Trophoblast cell (in vitro differentiated cells and primary cell): ENCODE results near the gene ZC3H12D.

Source experiments
- DNase-seq, 2 donors: peaks; one replicate each; pipeline ENCODE4 v3.0.0-alpha.2; 2016
- H2AFZ ChIP-seq: 2 replicates; pipeline ENCODE4 v1.6.1; 2013; ENCODE audit warnings: low read length, moderate library complexity, mild to moderate bottlenecking; ENCODE audit not compliant: insufficient read depth, poor library complexity
- H2AK5ac ChIP-seq: 2 replicates; pipeline ENCODE4 v1.6.1; 2013; ENCODE audit warnings: mild to moderate bottlenecking, low read length
- H2BK120ac ChIP-seq: 2 replicates; pipeline ENCODE4 v1.6.1; 2013; ENCODE audit warnings: low read length, mild to moderate bottlenecking, moderate library complexity; ENCODE audit not compliant: insufficient read depth, poor library complexity
- H2BK12ac ChIP-seq: 2 replicates; pipeline ENCODE4 v1.6.1; 2013; ENCODE audit warnings: mild to moderate bottlenecking, low read length, moderate library complexity
- H2BK5ac ChIP-seq: 2 replicates; pipeline ENCODE4 v1.6.1; 2013; ENCODE audit warnings: low read length, low read depth, moderate library complexity, mild to moderate bottlenecking; ENCODE audit not compliant: poor library complexity
- H3K14ac ChIP-seq: 2 replicates; pipeline ENCODE4 v1.6.1; 2013; ENCODE audit warnings: mild to moderate bottlenecking, low read length
- H3K18ac ChIP-seq: 2 replicates; pipeline ENCODE4 v1.6.1; 2013; ENCODE audit warnings: mild to moderate bottlenecking, low read length
- H3K23ac ChIP-seq: 2 replicates; pipeline ENCODE4 v1.6.1; 2013; ENCODE audit warnings: low read length
- H3K27ac ChIP-seq: 2 replicates; pipeline ENCODE4 v1.5.1; 2013; ENCODE audit warnings: low read depth, mild to moderate bottlenecking, inconsistent platforms, low read length, moderate library complexity
- H3K27me3 ChIP-seq: 2 replicates; pipeline ENCODE4 v1.6.1; 2013; ENCODE audit warnings: inconsistent platforms, mild to moderate bottlenecking, low read length, moderate library complexity; ENCODE audit not compliant: insufficient read depth
- H3K36me3 ChIP-seq, 2 experiments: 1 replicate in 1 of 2; 2 replicates in 1 of 2; pipeline ENCODE4 v1.6.1; 2013; ENCODE audit warnings: low read length in 2 of 2, mild to moderate bottlenecking in 2 of 2, moderate library complexity in 1 of 2; ENCODE audit not compliant: insufficient read depth in 2 of 2, control insufficient read depth in 1 of 2
- H3K4ac ChIP-seq: 2 replicates; pipeline ENCODE4 v1.6.1; 2013; ENCODE audit warnings: low read depth, mild to moderate bottlenecking, low read length, moderate library complexity
- H3K4me1 ChIP-seq, 2 experiments: 1 replicate in 1 of 2; 2 replicates in 1 of 2; pipeline ENCODE4 v1.6.1; 2013; ENCODE audit warnings: low read length in 2 of 2, mild to moderate bottlenecking in 2 of 2, moderate library complexity in 1 of 2; ENCODE audit not compliant: insufficient read depth in 2 of 2, control insufficient read depth in 1 of 2
- H3K4me2 ChIP-seq: 2 replicates; pipeline ENCODE4 v1.6.1; 2013; ENCODE audit warnings: inconsistent platforms, mild to moderate bottlenecking, low read length, moderate library complexity
- H3K4me3 ChIP-seq: 2 replicates; pipeline ENCODE4 v1.5.1; 2013; ENCODE audit warnings: mild to moderate bottlenecking, low read depth, low read length, inconsistent platforms
- H3K79me1 ChIP-seq: one replicate; pipeline ENCODE4 v1.6.1; 2013; ENCODE audit warnings: low read length
- H3K79me2 ChIP-seq: 2 replicates; pipeline ENCODE4 v1.6.1; 2013; ENCODE audit warnings: low read length, mild to moderate bottlenecking; ENCODE audit not compliant: control insufficient read depth, insufficient read depth, poor library complexity
- H3K9ac ChIP-seq: 2 replicates; pipeline ENCODE4 v1.6.1; 2013; ENCODE audit warnings: mild to moderate bottlenecking, low read length
- H3K9me3 ChIP-seq: 2 replicates; pipeline ENCODE4 v1.6.1; 2013; ENCODE audit warnings: low read depth, mild to moderate bottlenecking, control low read depth, inconsistent platforms, low read length; ENCODE audit not compliant: insufficient read depth
- H4K12ac ChIP-seq: 2 replicates; pipeline ENCODE4 v1.6.1; 2013; ENCODE audit warnings: low read depth, mild to moderate bottlenecking, low read length, moderate library complexity
- H4K8ac ChIP-seq: 2 replicates; pipeline ENCODE4 v1.6.1; 2013; ENCODE audit warnings: low read depth, mild to moderate bottlenecking, low read length, moderate library complexity
- H4K91ac ChIP-seq: one replicate; pipeline ENCODE4 v1.6.1; 2013; ENCODE audit warnings: low read depth, mild to moderate bottlenecking, low read length, moderate library complexity
- WGBS: extraction: QIAGEN DNeasy Blood & Tissue Kit; methylation state at CpG from one replicate; pipeline ENCODE4 v1.1.7; 2013; ENCODE audit warnings: missing lambda C conversion rate; ENCODE audit not compliant: insufficient read length, insufficient coverage; ENCODE audit errors: extremely low coverage; 5-methylcytosine and 5-hydroxymethylcytosine counted together

ZC3H12D gene

DNA sequence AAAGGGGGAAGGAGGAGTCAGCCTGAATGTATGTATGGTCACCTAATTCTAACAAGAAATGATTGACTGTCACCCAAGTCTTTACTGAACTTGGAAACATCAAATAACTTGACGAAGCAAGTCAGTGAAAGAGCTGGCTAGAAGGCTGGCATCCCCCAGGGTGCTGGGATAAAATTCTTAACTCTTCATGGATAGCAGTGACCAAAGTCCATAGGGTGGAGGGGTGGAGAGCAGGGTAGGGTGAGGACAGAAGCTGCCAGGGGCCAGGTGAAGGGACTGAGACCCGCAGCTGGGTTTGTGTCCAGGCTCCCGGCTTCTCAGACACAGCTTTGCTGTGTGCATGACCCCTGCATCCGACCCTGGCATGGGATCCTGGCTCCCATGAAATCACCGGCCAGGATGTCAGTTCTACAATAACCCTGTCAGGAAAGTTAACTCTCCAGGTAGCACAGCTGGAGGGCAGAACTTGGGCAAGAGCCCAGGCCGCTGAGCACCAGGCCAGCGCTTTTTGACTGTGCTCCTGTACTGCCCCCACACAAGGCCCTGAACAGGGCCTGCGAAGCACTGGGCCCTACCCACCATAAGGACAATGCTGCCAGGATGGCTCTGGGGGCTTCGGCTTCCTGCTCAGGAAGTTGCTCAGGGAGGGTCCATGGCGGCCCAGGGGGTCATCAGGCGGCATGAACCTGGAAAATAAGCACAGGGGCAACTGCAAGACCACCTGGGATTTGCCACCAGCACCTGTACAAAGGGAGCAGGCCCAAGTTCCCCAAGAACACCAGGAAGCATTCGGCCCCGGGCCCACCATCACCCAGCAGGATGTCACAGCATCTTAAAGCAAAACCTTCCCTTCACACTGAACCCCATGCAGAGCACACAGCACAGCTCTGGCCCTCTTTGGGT is 32.5 kb downstream of the ZC3H12D start:
- Histone ChIP-seq H3K9me3 (peaks cover 4% of the 10 kb centered on the region), H3K4me3 (no peak overlapping the region), H3K27ac (no peak overlapping the region), H4K12ac (no peak overlapping the region), H3K9ac (no peak overlapping the region), H3K79me2 (no peaks in the 10 kb centered on the region), H2BK5ac (no peak overlapping the region), H4K91ac (no peak overlapping the region), H3K36me3 (no peaks in the 10 kb centered on the region), H3K4ac (no peak overlapping the region), H2BK12ac (no peak overlapping the region), H3K4me2 (no peak overlapping the region), H2AFZ (no peak overlapping the region), H2BK120ac (no peak overlapping the region), H3K18ac (no peak overlapping the region), H3K14ac (no peak overlapping the region), H2AK5ac (no peak overlapping the region), H3K23ac (no peak overlapping the region), H4K8ac (no peak overlapping the region), H3K79me1 (no peaks in the 10 kb centered on the region), H3K4me1 (peaks cover 11 to 13% of the 10 kb centered on the region in 2 experiments), H3K27me3 (peaks cover 24% of the 10 kb centered on the region)
- no peak for DNase-seq
- no CpG with 5 or more reads among the region's 13 CpGs for WGBS

DNA sequence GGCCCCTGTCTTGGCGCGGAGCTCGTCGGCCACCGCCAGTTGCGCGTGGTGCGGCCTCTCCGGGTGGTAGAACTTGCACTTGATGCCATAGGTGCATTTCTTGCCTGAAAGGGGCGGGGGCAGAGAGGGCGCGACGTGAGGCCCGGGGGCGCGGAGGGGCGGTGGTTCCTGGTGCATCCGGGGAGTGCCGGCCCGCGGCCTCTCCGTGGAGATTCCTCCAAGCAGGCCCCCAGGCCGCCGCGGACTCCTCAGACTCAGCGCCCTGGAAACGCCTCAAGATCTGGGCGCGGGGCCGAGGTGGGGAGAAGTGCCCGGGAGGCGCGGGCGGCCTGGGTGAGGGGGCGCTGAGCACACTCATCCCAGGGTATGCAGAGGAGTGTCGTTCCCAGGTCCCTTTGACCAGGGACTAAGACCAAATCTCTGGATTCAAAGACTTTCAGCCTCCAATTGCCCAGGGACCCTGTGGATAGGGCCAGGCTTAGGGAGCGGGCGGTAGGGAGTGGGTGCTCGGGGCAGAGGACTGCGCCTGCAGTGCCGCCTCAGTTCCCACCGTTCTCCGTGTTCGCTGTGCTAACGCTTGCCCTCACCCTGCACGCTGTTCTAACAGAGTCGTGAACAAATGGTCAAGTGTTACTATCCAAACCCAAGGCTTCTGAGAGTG is 33.3 kb downstream of the ZC3H12D start:
- no peaks in the 10 kb centered on the region for H3K79me2 ChIP-seq
- H2AFZ ChIP-seq: peak overlapping the region; percentile 62
- no peak overlapping the region for H4K91ac ChIP-seq
- no peak overlapping the region for H3K18ac ChIP-seq
- no peak for DNase-seq
- H3K27ac ChIP-seq: no peak overlapping the region
- H3K4me3 ChIP-seq: no peak overlapping the region
- H2BK5ac ChIP-seq: no peak overlapping the region
- no peaks in the 10 kb centered on the region for H3K79me1 ChIP-seq
- peaks cover 4% of the 10 kb centered on the region for H3K9me3 ChIP-seq
- no peak overlapping the region for H2BK12ac ChIP-seq
- H3K9ac ChIP-seq: no peak overlapping the region
- peak overlapping the region; percentile 10 for H3K23ac ChIP-seq
- H3K4me2 ChIP-seq: peak overlapping the region; percentile 91
- H3K36me3 ChIP-seq: no peaks in the 10 kb centered on the region
- H2AK5ac ChIP-seq: no peak overlapping the region
- H2BK120ac ChIP-seq: no peak overlapping the region
- peaks cover 24% of the 10 kb centered on the region for H3K27me3 ChIP-seq
- peaks cover 11 to 13% of the 10 kb centered on the region in 2 experiments for H3K4me1 ChIP-seq
- H4K12ac ChIP-seq: no peak overlapping the region
- H3K4ac ChIP-seq: no peak overlapping the region
- H3K14ac ChIP-seq: no peak overlapping the region
- H4K8ac ChIP-seq: no peak overlapping the region
- no CpG with 5 or more reads among the region's 47 CpGs for WGBS

DNA sequence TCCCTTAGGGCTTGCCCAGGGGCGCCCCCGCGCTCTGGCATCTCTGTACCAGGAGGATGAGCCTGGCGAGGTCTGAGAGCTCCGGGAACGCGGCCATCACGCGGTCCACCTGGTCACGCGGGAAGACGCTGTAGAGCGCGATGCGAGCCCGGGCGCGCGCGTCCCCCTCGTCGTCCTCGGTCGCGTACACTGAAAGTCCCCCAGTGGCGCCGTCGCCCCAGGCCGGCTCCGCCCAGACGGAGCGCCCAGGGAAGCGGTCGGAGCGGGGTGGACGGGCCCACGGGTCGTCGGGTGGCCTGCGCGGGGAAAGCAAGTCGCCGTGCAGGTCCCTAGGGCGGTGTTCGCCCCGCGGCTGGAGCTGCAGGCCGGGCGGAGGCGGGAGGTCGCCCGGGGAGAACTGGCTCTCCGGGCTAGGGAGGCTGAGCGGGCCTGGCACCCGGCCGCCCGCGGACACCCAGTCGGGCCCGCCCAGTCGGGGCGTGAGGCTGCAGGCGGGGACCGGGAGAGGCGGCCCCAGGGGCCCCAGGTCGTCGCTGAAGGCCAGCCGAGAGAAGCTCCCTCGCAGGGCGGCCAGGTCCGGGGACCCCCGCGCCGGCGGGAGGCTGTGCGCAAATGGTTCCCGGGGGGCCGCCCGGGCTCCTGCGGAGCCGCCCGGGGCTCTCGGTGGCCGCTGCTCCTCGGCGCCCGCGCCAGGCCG is 34.0 kb downstream of the ZC3H12D start:
- no peak overlapping the region for H4K91ac ChIP-seq
- no peaks in the 10 kb centered on the region for H3K79me2 ChIP-seq
- H3K14ac ChIP-seq: no peak overlapping the region
- peak overlapping the region; percentile 47 for H2AFZ ChIP-seq
- no CpG with 5 or more reads among the region's 89 CpGs for WGBS
- no peak overlapping the region for H3K23ac ChIP-seq
- no peaks in the 10 kb centered on the region for H3K36me3 ChIP-seq
- H3K9ac ChIP-seq: no peak overlapping the region
- no peak overlapping the region for H4K8ac ChIP-seq
- peak overlapping the region; percentile 91 for H3K4me2 ChIP-seq
- peak in 1 of 2 donors; percentile 28 for DNase-seq
- no peak overlapping the region for H4K12ac ChIP-seq
- H2BK5ac ChIP-seq: no peak overlapping the region
- peak overlapping the region; percentile 66 for H3K4me3 ChIP-seq
- no peak overlapping the region for H2BK120ac ChIP-seq
- no peak overlapping the region for H2BK12ac ChIP-seq
- no peak overlapping the region for H3K18ac ChIP-seq
- H3K4ac ChIP-seq: no peak overlapping the region
- peaks cover 11 to 13% of the 10 kb centered on the region in 2 experiments for H3K4me1 ChIP-seq
- peaks cover 24% of the 10 kb centered on the region for H3K27me3 ChIP-seq
- H3K79me1 ChIP-seq: no peaks in the 10 kb centered on the region
- H3K9me3 ChIP-seq: peaks cover 4% of the 10 kb centered on the region
- no peak overlapping the region for H2AK5ac ChIP-seq
- no peak overlapping the region for H3K27ac ChIP-seq

DNA sequence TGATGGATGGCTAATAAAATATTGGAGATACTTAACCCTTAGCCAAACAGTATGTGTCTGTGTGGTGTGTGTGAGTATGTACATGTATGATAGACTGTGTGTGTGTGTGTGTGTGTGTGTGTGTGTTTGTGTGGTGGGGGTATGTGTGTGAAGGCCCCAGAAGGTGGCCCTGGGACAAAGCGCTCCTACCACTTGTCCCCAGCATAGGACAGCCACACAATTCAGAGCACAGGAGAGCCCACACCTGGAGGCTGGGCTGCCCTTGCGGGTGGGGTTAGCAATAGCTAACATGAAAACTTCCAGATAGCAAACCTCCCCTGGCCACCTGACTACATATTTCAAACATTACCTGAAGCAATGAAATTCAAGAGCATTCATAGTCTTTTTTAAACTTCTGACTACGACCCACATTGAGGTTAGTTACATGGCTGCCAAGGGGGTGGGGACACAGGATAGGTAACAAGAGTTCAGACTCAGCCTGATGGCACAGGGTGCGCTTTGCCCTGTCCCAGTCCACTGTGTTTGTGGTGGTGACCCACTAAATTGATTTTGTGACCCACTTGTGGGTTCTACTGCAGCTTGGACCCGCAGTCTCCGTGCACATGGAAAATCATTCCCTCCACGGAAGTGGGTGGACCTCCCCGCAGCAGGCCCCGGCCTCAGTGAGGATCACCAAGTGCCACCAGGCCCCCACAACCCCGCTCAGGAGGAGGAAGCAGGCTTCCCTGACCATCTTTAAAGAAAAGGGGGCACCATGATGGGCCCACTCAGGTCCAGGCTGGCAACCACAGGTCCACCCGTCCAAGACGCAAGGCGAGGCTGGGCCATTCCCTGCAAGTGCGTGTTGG is 34.8 kb downstream of the ZC3H12D start:
- Histone ChIP-seq H2BK12ac (no peak overlapping the region), H2BK120ac (no peak overlapping the region), H4K12ac (no peak overlapping the region), H3K4me2 (peak overlapping the region; percentile 91), H2BK5ac (no peak overlapping the region), H2AFZ (no peak overlapping the region), H3K4me1 (peaks cover 11 to 13% of the 10 kb centered on the region in 2 experiments), H3K9me3 (peaks cover 4% of the 10 kb centered on the region), H3K27me3 (peaks cover 24% of the 10 kb centered on the region), H3K23ac (no peak overlapping the region), H3K79me2 (no peaks in the 10 kb centered on the region), H3K27ac (no peak overlapping the region), H3K4ac (no peak overlapping the region), H2AK5ac (no peak overlapping the region), H4K91ac (no peak overlapping the region), H3K79me1 (no peaks in the 10 kb centered on the region), H4K8ac (no peak overlapping the region), H3K9ac (no peak overlapping the region), H3K4me3 (no peak overlapping the region), H3K18ac (no peak overlapping the region), H3K14ac (no peak overlapping the region), H3K36me3 (no peaks in the 10 kb centered on the region)
- no CpG with 5 or more reads among the region's 14 CpGs for WGBS
- peak in 1 of 2 donors; percentile 31 for DNase-seq
